Osteocyte (in vitro differentiated cells): ENCODE results near the gene SLC4A11. TPM values are rescaled to one million over a fixed set of nuclear protein-coding genes. Genes with fewer than 3 reads are reported as not detected.

Source experiments
- DNase-seq: peaks from one replicate; pipeline ENCODE4 v3.0.0; 2021; ENCODE audit warnings: mixed read lengths; ENCODE audit not compliant: unreplicated experiment; ENCODE audit errors: extremely low spot score
- H3K27ac Mint-ChIP-seq: one replicate; pipeline ENCODE4 v1.8.0; 2021; ENCODE audit warnings: mild to moderate bottlenecking, mixed read lengths; ENCODE audit not compliant: unreplicated experiment
- H3K27me3 Mint-ChIP-seq: one replicate; pipeline ENCODE4 v1.8.0; 2021; ENCODE audit warnings: mixed read lengths; ENCODE audit not compliant: unreplicated experiment
- H3K36me3 Mint-ChIP-seq: one replicate; pipeline ENCODE4 v1.8.0; 2021; ENCODE audit warnings: mixed read lengths; ENCODE audit not compliant: unreplicated experiment
- H3K4me1 Mint-ChIP-seq: one replicate; pipeline ENCODE4 v1.8.0; 2021; ENCODE audit warnings: mixed read lengths; ENCODE audit not compliant: unreplicated experiment
- H3K4me3 Mint-ChIP-seq: one replicate; pipeline ENCODE4 v1.8.0; 2021; ENCODE audit warnings: mild to moderate bottlenecking, moderate library complexity, mixed read lengths; ENCODE audit not compliant: unreplicated experiment
- H3K9me3 Mint-ChIP-seq: one replicate; pipeline ENCODE4 v1.8.0; 2021; ENCODE audit warnings: mixed read lengths; ENCODE audit not compliant: unreplicated experiment
- total RNA-seq: library from RNA; stranded (reverse); gene quantifications from 2 replicates; pipeline ENCODE4 v1.2.1, GENCODE V29; 2021
- TF ChIP-seq, protein P1 (sequence below): fragments of 200-600 bp; sonication (generic); IDR thresholded peaks from 2 replicates; pipeline ENCODE4 v1.5.0; 2021; ENCODE audit warnings: antibody characterized with exemption, mild to moderate bottlenecking, moderate library complexity

SLC4A11 gene
- total RNA-seq, 1 donor from 2014 or later, result 3.2 TPM

DNA sequence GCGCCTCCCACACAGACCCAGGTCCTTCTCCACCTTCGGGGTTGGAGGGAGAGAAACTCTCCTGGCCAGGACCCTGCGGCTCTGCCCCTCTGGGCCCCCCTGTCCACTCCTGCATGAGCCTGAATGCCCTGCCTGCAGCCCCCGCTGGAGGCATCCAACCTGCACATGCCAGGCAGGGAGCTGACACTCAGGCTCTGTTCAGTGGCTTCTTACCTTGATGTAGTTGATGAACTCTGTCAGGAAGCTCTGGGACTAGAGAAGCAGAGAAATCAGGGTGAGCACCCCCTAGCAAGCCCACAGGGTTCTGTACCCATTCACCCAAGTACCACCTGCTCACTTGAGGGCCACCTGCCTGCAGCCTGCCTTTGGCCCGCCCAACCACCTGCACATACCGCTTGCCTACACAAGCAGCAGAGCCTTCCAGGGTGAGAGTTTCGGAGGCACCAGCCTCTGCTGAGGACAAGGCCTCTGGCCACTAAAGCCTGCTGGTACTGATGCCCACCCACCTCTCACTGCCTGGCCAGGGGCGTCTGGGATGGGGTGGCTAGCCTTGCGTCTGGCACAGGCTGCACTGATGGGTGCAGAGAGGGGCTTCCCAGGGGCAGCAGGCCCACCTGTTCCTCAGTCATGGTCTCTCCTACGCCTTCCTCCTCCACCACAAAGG lies 44.2 kb downstream of the SLC4A11 start:
- no peak for DNase-seq
- Mint-ChIP-seq H3K27me3 (no peaks in the 10 kb centered on the region), H3K36me3 (peaks cover 49% of the 10 kb centered on the region), H3K9me3 (no peaks in the 10 kb centered on the region), H3K4me1 (no peaks in the 10 kb centered on the region), H3K4me3 (no peak overlapping the region), H3K27ac (no peak overlapping the region)
- TF ChIP-seq, protein P1, sequence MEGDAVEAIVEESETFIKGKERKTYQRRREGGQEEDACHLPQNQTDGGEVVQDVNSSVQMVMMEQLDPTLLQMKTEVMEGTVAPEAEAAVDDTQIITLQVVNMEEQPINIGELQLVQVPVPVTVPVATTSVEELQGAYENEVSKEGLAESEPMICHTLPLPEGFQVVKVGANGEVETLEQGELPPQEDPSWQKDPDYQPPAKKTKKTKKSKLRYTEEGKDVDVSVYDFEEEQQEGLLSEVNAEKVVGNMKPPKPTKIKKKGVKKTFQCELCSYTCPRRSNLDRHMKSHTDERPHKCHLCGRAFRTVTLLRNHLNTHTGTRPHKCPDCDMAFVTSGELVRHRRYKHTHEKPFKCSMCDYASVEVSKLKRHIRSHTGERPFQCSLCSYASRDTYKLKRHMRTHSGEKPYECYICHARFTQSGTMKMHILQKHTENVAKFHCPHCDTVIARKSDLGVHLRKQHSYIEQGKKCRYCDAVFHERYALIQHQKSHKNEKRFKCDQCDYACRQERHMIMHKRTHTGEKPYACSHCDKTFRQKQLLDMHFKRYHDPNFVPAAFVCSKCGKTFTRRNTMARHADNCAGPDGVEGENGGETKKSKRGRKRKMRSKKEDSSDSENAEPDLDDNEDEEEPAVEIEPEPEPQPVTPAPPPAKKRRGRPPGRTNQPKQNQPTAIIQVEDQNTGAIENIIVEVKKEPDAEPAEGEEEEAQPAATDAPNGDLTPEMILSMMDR, result no peak

DNA sequence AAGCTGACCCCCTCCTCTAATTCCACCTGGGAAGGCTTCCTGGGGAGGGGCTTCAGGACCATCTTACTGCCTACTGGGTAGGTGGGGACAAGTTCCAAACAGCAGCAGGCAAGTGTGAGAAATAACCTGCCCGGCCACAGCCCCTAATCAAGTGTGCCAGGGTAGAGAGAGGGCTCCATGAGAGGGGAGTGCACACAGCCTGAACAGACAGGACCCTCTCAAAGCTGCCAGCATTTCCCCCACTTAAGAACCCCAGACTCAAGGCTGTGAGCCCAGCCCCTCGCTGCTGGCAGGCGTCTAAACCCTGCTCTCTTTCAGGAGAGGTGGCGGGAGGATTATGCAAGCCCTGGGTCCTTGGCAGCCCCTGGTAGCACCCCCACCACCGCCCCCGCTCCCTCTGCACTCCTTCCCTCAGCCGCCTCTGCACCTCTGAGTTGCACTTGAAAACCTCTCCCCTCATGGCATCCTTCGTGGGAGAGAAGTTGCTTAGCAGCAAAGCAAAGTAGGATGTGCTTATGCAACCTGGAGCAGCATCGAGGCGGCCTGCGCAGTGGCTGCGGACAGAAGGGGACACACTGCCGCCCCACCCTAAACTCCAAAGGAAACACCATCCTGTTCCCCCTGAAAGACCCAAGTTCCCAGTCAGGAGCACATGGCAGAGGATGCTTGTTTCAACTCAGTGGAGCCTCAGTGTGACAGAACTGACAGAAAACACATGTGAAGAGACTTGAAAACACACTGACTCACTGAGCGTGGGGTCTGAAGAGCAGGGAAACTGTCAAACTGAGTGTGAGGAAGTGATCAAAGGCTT lies 45.0 kb downstream of the SLC4A11 start:
- H3K27ac Mint-ChIP-seq, result no peak overlapping the region
- TF ChIP-seq, protein P1, result no peak
- H3K4me1 Mint-ChIP-seq, result no peaks in the 10 kb centered on the region
- H3K4me3 Mint-ChIP-seq, result no peak overlapping the region
- H3K9me3 Mint-ChIP-seq, result no peaks in the 10 kb centered on the region
- H3K27me3 Mint-ChIP-seq, result no peaks in the 10 kb centered on the region
- H3K36me3 Mint-ChIP-seq, result peaks cover 45% of the 10 kb centered on the region
- no peak for DNase-seq

DNA sequence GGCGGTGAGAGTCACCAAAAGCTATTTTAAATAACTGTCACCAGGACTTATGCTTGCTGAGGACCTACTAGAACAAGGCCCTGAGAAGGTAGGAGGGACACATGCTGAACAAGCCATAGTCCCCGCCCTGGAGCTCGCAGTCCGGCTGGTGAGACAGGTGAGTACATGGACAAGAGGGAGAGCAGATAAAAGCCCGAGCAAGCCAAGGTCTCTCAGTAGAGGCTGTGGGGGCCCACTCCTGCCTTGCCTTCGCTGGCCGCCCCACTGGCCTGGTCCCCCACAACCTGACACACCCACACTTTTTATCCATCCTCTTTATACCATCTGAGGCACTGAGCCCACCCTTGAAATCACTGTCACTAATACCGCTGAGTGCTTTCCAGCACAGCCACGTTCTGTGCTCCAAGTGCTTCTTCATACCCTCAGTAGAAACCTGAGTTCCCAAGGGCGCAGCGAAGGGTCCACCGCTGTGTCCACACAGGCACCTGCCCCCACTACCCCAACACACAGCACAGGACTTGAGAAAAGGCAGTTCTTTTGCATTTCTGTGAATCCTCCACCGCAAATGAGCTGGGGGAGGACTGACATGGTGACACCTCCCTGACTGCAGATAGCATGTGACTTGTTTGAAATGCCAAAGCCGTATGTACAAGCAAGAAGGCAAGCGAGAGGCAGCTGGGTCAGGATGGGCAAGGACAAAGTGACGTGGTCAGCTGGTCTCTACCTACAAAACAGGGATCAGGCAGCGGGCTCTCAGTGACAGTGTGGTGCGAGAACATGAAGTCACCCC lies 46.6 kb downstream of the SLC4A11 start:
- no peaks in the 10 kb centered on the region for H3K4me1 Mint-ChIP-seq
- H3K27ac Mint-ChIP-seq, result no peak overlapping the region
- no peak for DNase-seq
- no peaks in the 10 kb centered on the region for H3K27me3 Mint-ChIP-seq
- peaks cover 39% of the 10 kb centered on the region for H3K36me3 Mint-ChIP-seq
- no peak overlapping the region for H3K4me3 Mint-ChIP-seq
- H3K9me3 Mint-ChIP-seq, result no peaks in the 10 kb centered on the region
- TF ChIP-seq, protein P1, result no peak

DNA sequence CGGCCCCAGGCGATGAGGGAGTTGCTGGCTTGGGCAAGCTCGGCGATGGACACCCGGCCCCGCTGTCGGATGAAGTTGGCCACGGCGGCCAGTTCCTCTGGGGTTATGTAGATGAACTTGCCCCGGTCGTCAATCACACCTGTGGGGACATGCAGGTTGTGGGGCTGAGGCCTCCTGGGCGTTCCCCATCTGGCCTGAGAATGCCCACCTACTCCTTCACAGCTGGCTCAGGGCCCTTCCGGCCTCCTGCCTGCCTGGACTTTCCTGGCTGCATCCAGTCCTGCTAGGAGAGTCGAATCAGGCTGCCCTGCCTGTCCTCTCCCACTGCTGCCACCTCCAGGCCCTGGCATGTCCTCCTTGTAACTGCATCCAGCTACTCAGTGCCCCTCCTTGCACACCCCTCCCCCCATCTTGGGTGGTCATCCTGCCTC lies 48.3 kb downstream of the SLC4A11 start:
- no peaks in the 10 kb centered on the region for H3K27me3 Mint-ChIP-seq
- no peak overlapping the region for H3K27ac Mint-ChIP-seq
- peaks cover 31% of the 10 kb centered on the region for H3K36me3 Mint-ChIP-seq
- H3K9me3 Mint-ChIP-seq, result no peaks in the 10 kb centered on the region
- TF ChIP-seq, protein P1, result no peak
- no peak for DNase-seq
- no peak overlapping the region for H3K4me3 Mint-ChIP-seq
- no peaks in the 10 kb centered on the region for H3K4me1 Mint-ChIP-seq
